WTC11 (cell line): ENCODE results near the gene ZNF689. TPM values are rescaled to one million over a fixed set of nuclear protein-coding genes. Genes with fewer than 3 reads are reported as not detected.

Experiments used
- ATAC-seq: fragments of 200-7000 bp; cut with Tn5 transposase; 2 replicates; pipeline ENCODE4 v1.10.0; 2021; ENCODE audit warnings: mild to moderate bottlenecking, moderate library complexity
- CTCF ChIA-PET: fragments of 300-600 bp; sonication (Branson Sonifier 250); formaldehyde crosslinking; loops from one replicate; lab custom pipeline; 2021; ENCODE audit warnings: antibody characterized with exemption; lab: Charles Lee
- POLR2A ChIA-PET: fragments of 350-600 bp; sonication (Branson Sonifier 250); formaldehyde crosslinking; loops from one replicate; lab custom pipeline; 2021; ENCODE audit warnings: antibody characterized with exemption; lab: Charles Lee
- DNase-seq: peaks from one replicate; pipeline ENCODE4 v3.0.0; 2021; ENCODE audit warnings: low spot score
- H3K27ac Mint-ChIP-seq: 2 replicates; pipeline ENCODE4 v1.8.0; 2021; ENCODE audit warnings: mixed read lengths
- H3K27me3 Mint-ChIP-seq: 2 replicates; pipeline ENCODE4 v1.8.0; 2021; ENCODE audit warnings: low read depth, mild to moderate bottlenecking, moderate library complexity, mixed read lengths
- H3K36me3 Mint-ChIP-seq: 2 replicates; pipeline ENCODE4 v1.8.0; 2021; ENCODE audit warnings: mixed read lengths
- H3K4me1 Mint-ChIP-seq: 2 replicates; pipeline ENCODE4 v1.8.0; 2022; ENCODE audit warnings: mixed read lengths
- H3K4me3 Mint-ChIP-seq: 2 replicates; pipeline ENCODE4 v1.8.0; 2021; ENCODE audit warnings: mild to moderate bottlenecking, moderate library complexity, mixed read lengths
- H3K9me3 Mint-ChIP-seq: 2 replicates; pipeline ENCODE4 v1.8.0; 2021; ENCODE audit warnings: mixed read lengths
- AFF4 ChIP-seq: sonication (generic); formaldehyde crosslinking; IDR thresholded peaks from 2 replicates; pipeline ENCODE4 v1.8.1; 2023; ENCODE audit warnings: mild to moderate bottlenecking, missing genetic modification reagents, borderline replicate concordance
- EMX1 ChIP-seq: fragments of 250-450 bp; sonication (Bioruptor Pico); IDR thresholded peaks from 2 replicates; pipeline ENCODE4 v1.8.0; 2021; ENCODE audit warnings: mild to moderate bottlenecking
- FOXP1 ChIP-seq: sonication (generic); formaldehyde crosslinking; IDR thresholded peaks from 2 replicates; pipeline ENCODE4 v1.8.0; 2022; ENCODE audit warnings: missing genetic modification reagents, mild to moderate bottlenecking, moderate library complexity, borderline replicate concordance
- HMGA2 ChIP-seq: fragments of 250-450 bp; sonication (Bioruptor Pico); IDR thresholded peaks from 2 replicates; pipeline ENCODE4 v1.4.0; 2021; ENCODE audit warnings: mild to moderate bottlenecking, moderate library complexity
- HMGXB4 ChIP-seq: sonication (generic); formaldehyde crosslinking; IDR thresholded peaks from 2 replicates; pipeline ENCODE4 v1.8.1; 2023; ENCODE audit warnings: mild to moderate bottlenecking, moderate library complexity, missing genetic modification reagents
- JUN ChIP-seq: sonication (generic); formaldehyde crosslinking; IDR thresholded peaks from 2 replicates; pipeline ENCODE4 v1.8.0; 2023; ENCODE audit warnings: mild to moderate bottlenecking, missing genetic modification reagents
- NFATC4 ChIP-seq: fragments of 250-450 bp; sonication (Bioruptor Pico); IDR thresholded peaks from 2 replicates; pipeline ENCODE4 v1.9.0; 2021; ENCODE audit warnings: mild to moderate bottlenecking
- NFE2L1 ChIP-seq: sonication (generic); formaldehyde crosslinking; IDR thresholded peaks from 2 replicates; pipeline ENCODE4 v1.8.1; 2023; ENCODE audit warnings: missing genetic modification reagents
- NR2C2 ChIP-seq: sonication (generic); formaldehyde crosslinking; IDR thresholded peaks from 2 replicates; pipeline ENCODE4 v1.8.0; 2022; ENCODE audit warnings: mild to moderate bottlenecking, missing genetic modification reagents
- OVOL2 ChIP-seq: fragments of 250-450 bp; sonication (Bioruptor Pico); IDR thresholded peaks from 2 replicates; pipeline ENCODE4 v1.9.0; 2021; ENCODE audit warnings: mild to moderate bottlenecking, borderline replicate concordance
- RELA ChIP-seq: sonication (generic); formaldehyde crosslinking; IDR thresholded peaks from 2 replicates; pipeline ENCODE4 v1.8.1; 2022; ENCODE audit warnings: missing genetic modification reagents, mild to moderate bottlenecking, borderline replicate concordance
- RORB ChIP-seq: fragments of 250-450 bp; sonication (Bioruptor Pico); IDR thresholded peaks from 2 replicates; pipeline ENCODE4 v1.9.0; 2021; ENCODE audit warnings: mild to moderate bottlenecking
- SP1 ChIP-seq: sonication (generic); formaldehyde crosslinking; conservative IDR thresholded peaks from 2 replicates; pipeline ENCODE4 v1.8.1; 2022; ENCODE audit warnings: missing genetic modification reagents
- TEAD1 ChIP-seq: sonication (generic); formaldehyde crosslinking; IDR thresholded peaks from 2 replicates; pipeline ENCODE4 v1.8.0; 2022; ENCODE audit warnings: mild to moderate bottlenecking, missing genetic modification reagents
- ZNF416 ChIP-seq: fragments of 250-450 bp; sonication (Bioruptor Pico); IDR thresholded peaks from 2 replicates; pipeline ENCODE4 v1.9.0; 2021; ENCODE audit warnings: mild to moderate bottlenecking, inconsistent platforms
- ZNF425 ChIP-seq: fragments of 250-450 bp; sonication (Bioruptor Pico); conservative IDR thresholded peaks from 2 replicates; pipeline ENCODE4 v1.9.0; 2021; ENCODE audit warnings: mild to moderate bottlenecking
- total RNA-seq: library from RNA; stranded (reverse); gene quantifications from 3 replicates; pipeline ENCODE4 v1.2.3, GENCODE V29; 2021
- TF ChIP-seq, protein P1 (sequence below): fragments of 250-450 bp; sonication (Bioruptor Pico); IDR thresholded peaks from 2 replicates; pipeline ENCODE4 v2.1.2; 2022; ENCODE audit warnings: mild to moderate bottlenecking, moderate library complexity
- TF ChIP-seq, protein P2 (sequence below): sonication (generic); formaldehyde crosslinking; IDR thresholded peaks from 2 replicates; pipeline ENCODE4 v1.8.1; 2023; ENCODE audit warnings: mild to moderate bottlenecking, missing genetic modification reagents
- TF ChIP-seq, protein P3 (sequence below): sonication (generic); formaldehyde crosslinking; IDR thresholded peaks from 2 replicates; pipeline ENCODE4 v1.8.0; 2022; ENCODE audit warnings: mild to moderate bottlenecking, missing genetic modification reagents

Gene ZNF689
- total RNA-seq, 1 experiment from 2014 or later, result 13.2 TPM

GRCh38 chr16:30600929-30601328 is 9.3 kb downstream of the ZNF689 start:
- TF ChIP-seq NFE2L1 (CRISPR knock-in tag) (no peak), FOXP1 (CRISPR knock-in tag) (no peak), RELA (CRISPR knock-in tag) (no peak), HMGXB4 (CRISPR knock-in tag) (no peak), OVOL2 (CRISPR knock-in tag) (no peak), SP1 (CRISPR knock-in tag) (no peak), AFF4 (CRISPR knock-in tag) (no peak), ZNF425 (no peak), RORB (no peak), JUN (CRISPR knock-in tag) (no peak), HMGA2 (no peak)
- TF ChIP-seq, protein P1, sequence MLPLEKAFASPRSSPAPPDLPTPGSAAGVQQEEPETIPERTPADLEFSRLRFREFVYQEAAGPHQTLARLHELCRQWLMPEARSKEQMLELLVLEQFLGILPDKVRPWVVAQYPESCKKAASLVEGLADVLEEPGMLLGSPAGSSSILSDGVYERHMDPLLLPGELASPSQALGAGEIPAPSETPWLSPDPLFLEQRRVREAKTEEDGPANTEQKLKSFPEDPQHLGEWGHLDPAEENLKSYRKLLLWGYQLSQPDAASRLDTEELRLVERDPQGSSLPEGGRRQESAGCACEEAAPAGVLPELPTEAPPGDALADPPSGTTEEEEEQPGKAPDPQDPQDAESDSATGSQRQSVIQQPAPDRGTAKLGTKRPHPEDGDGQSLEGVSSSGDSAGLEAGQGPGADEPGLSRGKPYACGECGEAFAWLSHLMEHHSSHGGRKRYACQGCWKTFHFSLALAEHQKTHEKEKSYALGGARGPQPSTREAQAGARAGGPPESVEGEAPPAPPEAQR (CRISPR knock-in tag), result no peak
- TF ChIP-seq, protein P2, sequence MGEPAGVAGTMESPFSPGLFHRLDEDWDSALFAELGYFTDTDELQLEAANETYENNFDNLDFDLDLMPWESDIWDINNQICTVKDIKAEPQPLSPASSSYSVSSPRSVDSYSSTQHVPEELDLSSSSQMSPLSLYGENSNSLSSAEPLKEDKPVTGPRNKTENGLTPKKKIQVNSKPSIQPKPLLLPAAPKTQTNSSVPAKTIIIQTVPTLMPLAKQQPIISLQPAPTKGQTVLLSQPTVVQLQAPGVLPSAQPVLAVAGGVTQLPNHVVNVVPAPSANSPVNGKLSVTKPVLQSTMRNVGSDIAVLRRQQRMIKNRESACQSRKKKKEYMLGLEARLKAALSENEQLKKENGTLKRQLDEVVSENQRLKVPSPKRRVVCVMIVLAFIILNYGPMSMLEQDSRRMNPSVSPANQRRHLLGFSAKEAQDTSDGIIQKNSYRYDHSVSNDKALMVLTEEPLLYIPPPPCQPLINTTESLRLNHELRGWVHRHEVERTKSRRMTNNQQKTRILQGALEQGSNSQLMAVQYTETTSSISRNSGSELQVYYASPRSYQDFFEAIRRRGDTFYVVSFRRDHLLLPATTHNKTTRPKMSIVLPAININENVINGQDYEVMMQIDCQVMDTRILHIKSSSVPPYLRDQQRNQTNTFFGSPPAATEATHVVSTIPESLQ (CRISPR knock-in tag), result no peak
- TF ChIP-seq, all 79 proteins: peak for 0
- CTCF ChIA-PET, result interaction anchor here (0.5 to 4.7 kb wide), 3 partner anchors 15 to 171 kb away, joined by 3 to 41 read pairs (median 9); partner anchors contain the start of gene DCTPP1
- DNase-seq, result no peak
- Mint-ChIP-seq H3K27ac (no peak overlapping the region), H3K9me3 (no peaks in the 10 kb centered on the region), H3K36me3 (peaks cover 22% of the 10 kb centered on the region), H3K4me1 (no peaks in the 10 kb centered on the region), H3K4me3 (no peak overlapping the region), H3K27me3 (no peaks in the 10 kb centered on the region)
- no peak for ATAC-seq
- POLR2A ChIA-PET, result interaction anchor here (0.5 to 0.6 kb wide), 2 partner anchors 51 to 734 kb away, joined by 4 to 7 read pairs; no protein-coding TSS in a partner anchor

- POLR2A ChIA-PET, result no interaction called here
- peaks cover 18% of the 10 kb centered on the region for H3K36me3 Mint-ChIP-seq
- TF ChIP-seq, protein P3, sequence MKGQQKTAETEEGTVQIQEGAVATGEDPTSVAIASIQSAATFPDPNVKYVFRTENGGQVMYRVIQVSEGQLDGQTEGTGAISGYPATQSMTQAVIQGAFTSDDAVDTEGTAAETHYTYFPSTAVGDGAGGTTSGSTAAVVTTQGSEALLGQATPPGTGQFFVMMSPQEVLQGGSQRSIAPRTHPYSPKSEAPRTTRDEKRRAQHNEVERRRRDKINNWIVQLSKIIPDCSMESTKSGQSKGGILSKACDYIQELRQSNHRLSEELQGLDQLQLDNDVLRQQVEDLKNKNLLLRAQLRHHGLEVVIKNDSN (CRISPR knock-in tag), result no peak
- TF ChIP-seq EMX1 (CRISPR knock-in tag) (no peak), NR2C2 (no peak), NFATC4 (CRISPR knock-in tag) (no peak), TEAD1 (no peak), ZNF416 (CRISPR knock-in tag) (no peak)
- TF ChIP-seq, protein P1 (CRISPR knock-in tag), result no peak
These were observed 10.0 kb downstream of the ZNF689 start for GRCh38 chr16:30600215-30600614.

More at GRCh38 chr16:30600215-30600614, 10.0 kb downstream of the ZNF689 start:
- CTCF ChIA-PET, result interaction anchor here (1.1 to 4.7 kb wide), 3 partner anchors 14 to 170 kb away, joined by 3 to 41 read pairs (median 9); partner anchors contain the start of genes DCTPP1 and ZNF785
- no peaks in the 10 kb centered on the region for H3K4me1 Mint-ChIP-seq
- DNase-seq, result no peak
- ATAC-seq, result no peak
- no peak overlapping the region for H3K4me3 Mint-ChIP-seq
- H3K9me3 Mint-ChIP-seq, result no peaks in the 10 kb centered on the region
- H3K27me3 Mint-ChIP-seq, result no peaks in the 10 kb centered on the region
- H3K27ac Mint-ChIP-seq, result no peak overlapping the region
